HEK293 (cell line): Measurements from ENCODE around the gene GMEB1.

Source experiments
- CTCF ChIA-PET: fragments of 350-600 bp; formaldehyde crosslinking; extraction: SDS; loops from one replicate; lab custom pipeline; 2021; ENCODE audit warnings: antibody characterized with exemption; lab: Yijun Ruan, JAX
- POLR2A ChIA-PET: fragments of 300-600 bp; formaldehyde crosslinking; extraction: SDS; loops from one replicate; lab custom pipeline; 2020; ENCODE audit warnings: antibody characterized with exemption, inconsistent platforms; lab: Yijun Ruan, JAX
- H3K27ac ChIP-seq: fragments of 200-500 bp; sonication (Bioruptor generic); 2 replicates; pipeline ENCODE4 v1.5.1; 2014; ENCODE audit warnings: low read depth, low read length, control low read depth, inconsistent platforms; ENCODE audit errors: extremely low read depth
- H3K36me3 ChIP-seq, 2 experiments: fragments of 200-500 bp in 1 of 2; sonication (Bioruptor generic) in 1 of 2; 1 replicate in 1 of 2; 2 replicates in 1 of 2; pipeline ENCODE4 v1.5.1; 2014 to 2017; ENCODE audit warnings: inconsistent platforms in 2 of 2, low read length in 2 of 2; ENCODE audit not compliant: control insufficient read depth in 2 of 2, insufficient read depth in 1 of 2
- H3K4me1 ChIP-seq: fragments of 200-500 bp; sonication (Bioruptor generic); 2 replicates; pipeline ENCODE4 v1.5.1; 2014; ENCODE audit warnings: mild to moderate bottlenecking, low read length, inconsistent platforms; ENCODE audit not compliant: control insufficient read depth, insufficient read depth
- H3K4me3 ChIP-seq: 2 replicates; pipeline ENCODE4 v1.5.1; 2011; ENCODE audit warnings: low read depth, mild to moderate bottlenecking, control low read depth, low read length, moderate library complexity
- H3K9me3 ChIP-seq: fragments of 200-500 bp; sonication (Bioruptor generic); 2 replicates; pipeline ENCODE4 v1.5.1; 2014; ENCODE audit warnings: low read depth, low read length, inconsistent platforms; ENCODE audit not compliant: control insufficient read depth, insufficient read depth
- BCL11A ChIP-seq: fragments of 450-650 bp; formaldehyde crosslinking; IDR thresholded peaks from 2 replicates; pipeline ENCODE4 v1.5.1; 2016; ENCODE audit warnings: low read depth, missing biosample characterization, missing genetic modification characterization
- GFI1B ChIP-seq: fragments of 450-650 bp; formaldehyde crosslinking; IDR thresholded peaks from 2 replicates; pipeline ENCODE4 v1.5.1; 2016; ENCODE audit warnings: missing biosample characterization, missing genetic modification characterization
- KLF10 ChIP-seq: fragments of 450-650 bp; IDR thresholded peaks from 2 replicates; pipeline ENCODE4 v1.5.1; 2018; ENCODE audit warnings: missing biosample characterization, mild to moderate bottlenecking, missing genetic modification characterization
- KLF17 ChIP-seq: fragments of 450-650 bp; formaldehyde crosslinking; IDR thresholded peaks from 2 replicates; pipeline ENCODE4 v1.5.1; 2016; ENCODE audit warnings: missing biosample characterization, missing genetic modification characterization
- PBX3 ChIP-seq: sonication (generic); formaldehyde crosslinking; IDR thresholded peaks from 2 replicates; pipeline ENCODE4 v1.8.1; 2022; ENCODE audit warnings: mild to moderate bottlenecking, moderate library complexity, missing genetic modification reagents
- REPIN1 ChIP-seq: fragments of 450-650 bp; formaldehyde crosslinking; IDR thresholded peaks from 2 replicates; pipeline ENCODE4 v1.5.1; 2017; ENCODE audit warnings: missing biosample characterization, missing genetic modification characterization, low read depth
- SCRT1 ChIP-seq: fragments of 450-650 bp; formaldehyde crosslinking; IDR thresholded peaks from 2 replicates; pipeline ENCODE4 v1.5.1; 2016; ENCODE audit warnings: missing biosample characterization, missing genetic modification characterization, borderline replicate concordance
- SCRT2 ChIP-seq: fragments of 450-650 bp; formaldehyde crosslinking; IDR thresholded peaks from 2 replicates; pipeline ENCODE4 v1.5.1; 2016; ENCODE audit warnings: missing biosample characterization, missing genetic modification characterization
- SP2 ChIP-seq: fragments of 450-650 bp; formaldehyde crosslinking; IDR thresholded peaks from 2 replicates; pipeline ENCODE4 v1.5.1; 2016; ENCODE audit warnings: missing biosample characterization, missing genetic modification characterization
- ZBTB8A ChIP-seq: fragments of 450-650 bp; formaldehyde crosslinking; IDR thresholded peaks from 2 replicates; pipeline ENCODE4 v1.5.1; 2016; ENCODE audit warnings: missing biosample characterization, missing genetic modification characterization
- ZFP3 ChIP-seq: fragments of 450-650 bp; formaldehyde crosslinking; IDR thresholded peaks from 2 replicates; pipeline ENCODE4 v1.5.1; 2016; ENCODE audit warnings: low read depth, missing biosample characterization, missing genetic modification characterization
- ZFP41 ChIP-seq: fragments of 450-650 bp; formaldehyde crosslinking; IDR thresholded peaks from 2 replicates; pipeline ENCODE4 v1.5.1; 2016; ENCODE audit warnings: missing biosample characterization, missing genetic modification characterization, borderline replicate concordance
- ZNF112 ChIP-seq: fragments of 450-650 bp; formaldehyde crosslinking; IDR thresholded peaks from 2 replicates; pipeline ENCODE4 v1.5.0; 2017; ENCODE audit warnings: missing biosample characterization, missing genetic modification characterization
- ZNF133 ChIP-seq: fragments of 450-650 bp; formaldehyde crosslinking; IDR thresholded peaks from 2 replicates; pipeline ENCODE4 v1.5.1; 2016; ENCODE audit warnings: missing biosample characterization, missing genetic modification characterization
- ZNF148 ChIP-seq: fragments of 450-650 bp; formaldehyde crosslinking; IDR thresholded peaks from 2 replicates; pipeline ENCODE4 v1.5.0; 2017; ENCODE audit warnings: missing biosample characterization, missing genetic modification characterization, borderline replicate concordance
- ZNF513 ChIP-seq: fragments of 450-650 bp; IDR thresholded peaks from 2 replicates; pipeline ENCODE4 v1.5.1; 2018; ENCODE audit warnings: missing biosample characterization, missing genetic modification characterization
- ZNF544 ChIP-seq: fragments of 450-650 bp; formaldehyde crosslinking; IDR thresholded peaks from 2 replicates; pipeline ENCODE4 v1.5.0; 2017; ENCODE audit warnings: missing biosample characterization, missing genetic modification characterization
- ZNF549 ChIP-seq: fragments of 450-650 bp; IDR thresholded peaks from 2 replicates; pipeline ENCODE4 v1.5.1; 2018; ENCODE audit warnings: missing biosample characterization, missing genetic modification characterization, mild to moderate bottlenecking, inconsistent platforms, moderate library complexity
- ZNF624 ChIP-seq: fragments of 450-650 bp; formaldehyde crosslinking; IDR thresholded peaks from 2 replicates; pipeline ENCODE4 v1.5.1; 2017; ENCODE audit warnings: missing biosample characterization, missing genetic modification characterization
- TF ChIP-seq, protein P1 (sequence below): fragments of 450-650 bp; formaldehyde crosslinking; IDR thresholded peaks from 2 replicates; pipeline ENCODE4 v1.5.1; 2016; ENCODE audit warnings: missing biosample characterization, missing genetic modification characterization

The GMEB1 gene

GRCh38 chr1:28718166-28718565 lies 49.6 kb downstream of the GMEB1 start (continued):
- TF ChIP-seq ZNF112 (tag by site-specific recombination) (no peak), ZFP41 (tag by site-specific recombination) (no peak), ZNF133 (no peak), KLF10 (tag by site-specific recombination) (no peak)

GRCh38 chr1:28718586-28719331 lies 50.2 kb downstream of the GMEB1 start:
- ChIA-PET CTCF (interaction anchor here (0.7 to 1.3 kb wide), 5 partner anchors 17 to 159 kb away, joined by 3 to 4 read pairs (median 3); partner anchors contain the start of gene YTHDF2), POLR2A (interaction anchor here (0.6 to 1.2 kb wide), 3 partner anchors 18 to 70 kb away, joined by 3 to 9 read pairs (median 4); partner anchors contain the start of genes RNU11 and YTHDF2)
- no peaks in the 10 kb centered on the region for H3K4me1 ChIP-seq
- no peak overlapping the region for H3K4me3 ChIP-seq
- TF ChIP-seq PBX3 (CRISPR knock-in tag) (no peak), REPIN1 (tag by site-specific recombination) (no peak), ZBTB8A (tag by site-specific recombination) (0 out of 2 replicates have a peak, but pooled peaks have one; percentile 22), SCRT2 (tag by site-specific recombination) (no peak), BCL11A (no peak), ZNF549 (tag by site-specific recombination) (no peak)
- TF ChIP-seq, protein P1, sequence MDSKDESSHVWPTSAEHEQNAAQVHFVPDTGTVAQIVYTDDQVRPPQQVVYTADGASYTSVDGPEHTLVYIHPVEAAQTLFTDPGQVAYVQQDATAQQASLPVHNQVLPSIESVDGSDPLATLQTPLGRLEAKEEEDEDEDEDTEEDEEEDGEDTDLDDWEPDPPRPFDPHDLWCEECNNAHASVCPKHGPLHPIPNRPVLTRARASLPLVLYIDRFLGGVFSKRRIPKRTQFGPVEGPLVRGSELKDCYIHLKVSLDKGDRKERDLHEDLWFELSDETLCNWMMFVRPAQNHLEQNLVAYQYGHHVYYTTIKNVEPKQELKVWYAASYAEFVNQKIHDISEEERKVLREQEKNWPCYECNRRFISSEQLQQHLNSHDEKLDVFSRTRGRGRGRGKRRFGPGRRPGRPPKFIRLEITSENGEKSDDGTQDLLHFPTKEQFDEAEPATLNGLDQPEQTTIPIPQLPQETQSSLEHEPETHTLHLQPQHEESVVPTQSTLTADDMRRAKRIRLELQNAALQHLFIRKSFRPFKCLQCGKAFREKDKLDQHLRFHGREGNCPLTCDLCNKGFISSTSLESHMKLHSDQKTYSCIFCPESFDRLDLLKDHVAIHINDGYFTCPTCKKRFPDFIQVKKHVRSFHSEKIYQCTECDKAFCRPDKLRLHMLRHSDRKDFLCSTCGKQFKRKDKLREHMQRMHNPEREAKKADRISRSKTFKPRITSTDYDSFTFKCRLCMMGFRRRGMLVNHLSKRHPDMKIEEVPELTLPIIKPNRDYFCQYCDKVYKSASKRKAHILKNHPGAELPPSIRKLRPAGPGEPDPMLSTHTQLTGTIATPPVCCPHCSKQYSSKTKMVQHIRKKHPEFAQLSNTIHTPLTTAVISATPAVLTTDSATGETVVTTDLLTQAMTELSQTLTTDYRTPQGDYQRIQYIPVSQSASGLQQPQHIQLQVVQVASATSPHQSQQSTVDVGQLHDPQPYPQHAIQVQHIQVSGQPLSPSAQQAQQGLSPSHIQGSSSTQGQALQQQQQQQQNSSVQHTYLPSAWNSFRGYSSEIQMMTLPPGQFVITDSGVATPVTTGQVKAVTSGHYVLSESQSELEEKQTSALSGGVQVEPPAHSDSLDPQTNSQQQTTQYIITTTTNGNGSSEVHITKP = 0 out of 2 replicates have a peak, but pooled peaks have one; percentile 10
- peaks cover 0 to 14% of the 10 kb centered on the region in 2 experiments; a peak in 1 of 3 replicates for H3K36me3 ChIP-seq
- no peaks in the 10 kb centered on the region for H3K9me3 ChIP-seq
- no peak overlapping the region for H3K27ac ChIP-seq

DNA sequence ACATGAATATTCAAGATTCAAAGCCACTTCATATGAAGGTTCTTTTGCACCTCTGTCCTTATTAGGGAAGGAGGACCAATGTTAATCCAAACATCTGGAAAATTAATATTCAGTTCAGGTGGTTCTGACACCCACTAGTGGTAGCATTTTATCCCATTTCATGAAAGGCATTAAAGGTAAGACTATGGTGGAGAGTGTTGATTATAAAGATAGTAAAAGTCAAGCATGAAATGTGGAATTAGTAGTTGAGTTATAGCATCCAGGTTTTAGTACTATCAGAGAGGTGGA lies 50.7 kb downstream of the GMEB1 start:
- H3K27ac ChIP-seq = no peak overlapping the region
- H3K9me3 ChIP-seq = no peaks in the 10 kb centered on the region
- no peaks in the 10 kb centered on the region for H3K4me1 ChIP-seq
- ChIA-PET POLR2A (interaction anchor here (0.6 to 1.2 kb wide), 2 partner anchors 17 to 27 kb away, joined by 4 to 9 read pairs; partner anchors contain the start of gene YTHDF2), CTCF (interaction anchor here (1.1 to 1.2 kb wide), 2 partner anchors 17 to 158 kb away, joined by 3 read pairs; partner anchors contain the start of gene YTHDF2)
- no peak overlapping the region for H3K4me3 ChIP-seq
- H3K36me3 ChIP-seq = peaks cover 0 to 9% of the 10 kb centered on the region in 2 experiments; a peak in 2 of 3 replicates
- TF ChIP-seq GFI1B = no peak
- TF ChIP-seq KLF17 (tag by site-specific recombination) = no peak
- TF ChIP-seq ZNF544 = no peak
- TF ChIP-seq SCRT1 (tag by site-specific recombination) = no peak
- TF ChIP-seq ZFP3 (tag by site-specific recombination) = no peak
- no peak for TF ChIP-seq ZNF148 (tag by site-specific recombination)
- TF ChIP-seq ZNF624 = no peak
- TF ChIP-seq SP2 (tag by site-specific recombination) = no peak
- no peak for TF ChIP-seq ZNF549 (tag by site-specific recombination)
- TF ChIP-seq ZNF513 (tag by site-specific recombination) = no peak
- TF ChIP-seq SCRT2 (tag by site-specific recombination) = no peak
